SK-N-SH treated with all-trans-retinoic acid at 6 μM for 48 hours (cell line): ENCODE measurements around the gene HELZ.

Experiments used
- ATAC-seq: fragments of 200-7000 bp; cut with Tn5 transposase; 3 replicates; pipeline ENCODE4 v1.9.1; 2020; ENCODE audit warnings: mild to moderate bottlenecking, moderate library complexity
- CSDC2 ChIP-seq: fragments of 250-450 bp; sonication (Bioruptor Pico); IDR thresholded peaks from 2 replicates; pipeline ENCODE4 v1.5.0; 2020; ENCODE audit warnings: mild to moderate bottlenecking, moderate library complexity
- ISL1 ChIP-seq: fragments of 250-450 bp; sonication (Bioruptor Pico); IDR thresholded peaks from 2 replicates; pipeline ENCODE4 v2.1.2; 2022; ENCODE audit warnings: mild to moderate bottlenecking, moderate library complexity
- POU6F1 ChIP-seq: fragments of 250-450 bp; sonication (Bioruptor Pico); IDR thresholded peaks from 2 replicates; pipeline ENCODE4 v1.8.0; 2021; ENCODE audit warnings: low read depth, mild to moderate bottlenecking, moderate library complexity, borderline replicate concordance
- SNAI2 ChIP-seq: fragments of 250-450 bp; sonication (Bioruptor Pico); IDR thresholded peaks from 2 replicates; pipeline ENCODE4 v1.5.0; 2020; ENCODE audit warnings: mild to moderate bottlenecking, moderate library complexity
- TOX ChIP-seq: fragments of 250-450 bp; sonication (Bioruptor Pico); IDR thresholded peaks from 2 replicates; pipeline ENCODE4 v1.8.0; 2021; ENCODE audit warnings: mild to moderate bottlenecking, moderate library complexity, borderline replicate concordance
- ZC3H10 ChIP-seq: fragments of 250-450 bp; sonication (Bioruptor Pico); IDR thresholded peaks from 2 replicates; pipeline ENCODE4 v1.5.1; 2021; ENCODE audit warnings: mild to moderate bottlenecking, moderate library complexity
- ZFP3 ChIP-seq: fragments of 250-450 bp; sonication (Bioruptor Pico); IDR thresholded peaks from 2 replicates; pipeline ENCODE4 v1.5.0; 2020; ENCODE audit warnings: mild to moderate bottlenecking, moderate library complexity
- ZFP30 ChIP-seq: fragments of 450-650 bp; formaldehyde crosslinking; IDR thresholded peaks from 2 replicates; pipeline ENCODE4 v1.5.0; 2022; ENCODE audit warnings: mild to moderate bottlenecking, moderate library complexity
- TF ChIP-seq, protein P1 (sequence below): fragments of 250-450 bp; sonication (Bioruptor Pico); IDR thresholded peaks from 2 replicates; pipeline ENCODE4 v1.5.0; 2020; ENCODE audit warnings: mild to moderate bottlenecking, moderate library complexity
- TF ChIP-seq, protein P2 (sequence below): fragments of 250-450 bp; sonication (Bioruptor Pico); IDR thresholded peaks from 2 replicates; pipeline ENCODE4 v1.5.1; 2021; ENCODE audit warnings: mild to moderate bottlenecking, moderate library complexity

Gene HELZ

GRCh38 chr17:67160791-67161190, 84.2 kb downstream of the HELZ start:
- no peak for TF ChIP-seq POU6F1 (CRISPR knock-in tag)
- TF ChIP-seq, protein P1, sequence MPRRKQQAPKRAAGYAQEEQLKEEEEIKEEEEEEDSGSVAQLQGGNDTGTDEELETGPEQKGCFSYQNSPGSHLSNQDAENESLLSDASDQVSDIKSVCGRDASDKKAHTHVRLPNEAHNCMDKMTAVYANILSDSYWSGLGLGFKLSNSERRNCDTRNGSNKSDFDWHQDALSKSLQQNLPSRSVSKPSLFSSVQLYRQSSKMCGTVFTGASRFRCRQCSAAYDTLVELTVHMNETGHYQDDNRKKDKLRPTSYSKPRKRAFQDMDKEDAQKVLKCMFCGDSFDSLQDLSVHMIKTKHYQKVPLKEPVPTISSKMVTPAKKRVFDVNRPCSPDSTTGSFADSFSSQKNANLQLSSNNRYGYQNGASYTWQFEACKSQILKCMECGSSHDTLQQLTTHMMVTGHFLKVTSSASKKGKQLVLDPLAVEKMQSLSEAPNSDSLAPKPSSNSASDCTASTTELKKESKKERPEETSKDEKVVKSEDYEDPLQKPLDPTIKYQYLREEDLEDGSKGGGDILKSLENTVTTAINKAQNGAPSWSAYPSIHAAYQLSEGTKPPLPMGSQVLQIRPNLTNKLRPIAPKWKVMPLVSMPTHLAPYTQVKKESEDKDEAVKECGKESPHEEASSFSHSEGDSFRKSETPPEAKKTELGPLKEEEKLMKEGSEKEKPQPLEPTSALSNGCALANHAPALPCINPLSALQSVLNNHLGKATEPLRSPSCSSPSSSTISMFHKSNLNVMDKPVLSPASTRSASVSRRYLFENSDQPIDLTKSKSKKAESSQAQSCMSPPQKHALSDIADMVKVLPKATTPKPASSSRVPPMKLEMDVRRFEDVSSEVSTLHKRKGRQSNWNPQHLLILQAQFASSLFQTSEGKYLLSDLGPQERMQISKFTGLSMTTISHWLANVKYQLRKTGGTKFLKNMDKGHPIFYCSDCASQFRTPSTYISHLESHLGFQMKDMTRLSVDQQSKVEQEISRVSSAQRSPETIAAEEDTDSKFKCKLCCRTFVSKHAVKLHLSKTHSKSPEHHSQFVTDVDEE (CRISPR knock-in tag), result no peak
- TF ChIP-seq ZC3H10 (CRISPR knock-in tag), result no peak
- TF ChIP-seq ZFP3 (CRISPR knock-in tag), result no peak
- no peak for ATAC-seq

GRCh38 chr17:67157732-67158639, 87.0 kb downstream of the HELZ start:
- TF ChIP-seq, protein P1 (CRISPR knock-in tag), result 0 out of 2 replicates have a peak, but pooled peaks have one; percentile 13
- TF ChIP-seq TOX (CRISPR knock-in tag) (no peak), POU6F1 (CRISPR knock-in tag) (no peak), ZFP30 (CRISPR knock-in tag) (no peak)
- TF ChIP-seq, protein P2, sequence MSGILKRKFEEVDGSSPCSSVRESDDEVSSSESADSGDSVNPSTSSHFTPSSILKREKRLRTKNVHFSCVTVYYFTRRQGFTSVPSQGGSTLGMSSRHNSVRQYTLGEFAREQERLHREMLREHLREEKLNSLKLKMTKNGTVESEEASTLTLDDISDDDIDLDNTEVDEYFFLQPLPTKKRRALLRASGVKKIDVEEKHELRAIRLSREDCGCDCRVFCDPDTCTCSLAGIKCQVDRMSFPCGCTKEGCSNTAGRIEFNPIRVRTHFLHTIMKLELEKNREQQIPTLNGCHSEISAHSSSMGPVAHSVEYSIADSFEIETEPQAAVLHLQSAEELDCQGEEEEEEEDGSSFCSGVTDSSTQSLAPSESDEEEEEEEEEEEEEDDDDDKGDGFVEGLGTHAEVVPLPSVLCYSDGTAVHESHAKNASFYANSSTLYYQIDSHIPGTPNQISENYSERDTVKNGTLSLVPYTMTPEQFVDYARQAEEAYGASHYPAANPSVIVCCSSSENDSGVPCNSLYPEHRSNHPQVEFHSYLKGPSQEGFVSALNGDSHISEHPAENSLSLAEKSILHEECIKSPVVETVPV (CRISPR knock-in tag), result no peak
- ATAC-seq, result peak; percentile 99

DNA sequence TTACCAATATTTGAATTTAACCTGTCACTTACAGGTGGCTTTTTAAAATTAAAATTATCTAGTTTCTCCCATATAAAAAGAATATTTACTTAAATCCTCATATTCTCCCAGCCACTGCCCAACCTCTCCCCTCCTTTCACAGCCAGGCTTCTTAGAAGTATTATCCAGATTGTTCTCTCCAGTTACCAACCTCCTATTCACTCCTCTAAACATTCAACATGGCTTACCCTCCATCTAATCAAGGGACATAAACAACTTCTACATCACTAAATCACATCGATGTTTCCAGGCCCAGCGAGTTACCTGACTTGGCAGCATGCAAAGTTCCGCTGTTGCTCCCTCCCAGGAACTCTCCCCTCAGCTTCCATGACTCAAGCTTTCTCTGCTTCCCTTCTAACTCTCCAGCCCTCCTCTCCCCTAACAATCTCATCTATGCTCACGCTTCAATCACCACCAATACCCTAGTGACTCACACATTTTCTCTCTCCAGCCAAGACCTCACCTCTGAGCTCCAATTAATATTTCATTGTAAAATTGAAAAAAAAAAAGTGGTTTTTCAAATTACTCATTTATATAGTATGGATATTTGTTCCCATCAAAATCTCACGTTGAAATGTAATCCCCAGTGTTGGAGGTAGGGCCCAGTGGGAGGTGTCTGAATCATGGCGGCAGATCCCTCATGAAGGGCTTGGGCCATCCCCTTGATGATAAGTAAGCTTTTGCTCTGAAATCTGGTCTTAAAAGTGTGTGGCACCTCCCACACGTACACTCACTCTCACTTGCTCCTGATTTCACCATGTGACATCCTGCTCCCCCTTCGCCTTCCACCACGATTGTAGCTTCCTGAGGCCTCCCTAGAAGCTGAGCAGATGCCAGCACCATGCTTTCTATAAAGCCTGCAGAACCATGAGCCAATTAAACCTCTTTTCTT, 88.5 kb downstream of the HELZ start:
- no peak for ATAC-seq
- peak; percentile 94 for TF ChIP-seq ZFP3 (CRISPR knock-in tag)
- TF ChIP-seq SNAI2, result no peak

DNA sequence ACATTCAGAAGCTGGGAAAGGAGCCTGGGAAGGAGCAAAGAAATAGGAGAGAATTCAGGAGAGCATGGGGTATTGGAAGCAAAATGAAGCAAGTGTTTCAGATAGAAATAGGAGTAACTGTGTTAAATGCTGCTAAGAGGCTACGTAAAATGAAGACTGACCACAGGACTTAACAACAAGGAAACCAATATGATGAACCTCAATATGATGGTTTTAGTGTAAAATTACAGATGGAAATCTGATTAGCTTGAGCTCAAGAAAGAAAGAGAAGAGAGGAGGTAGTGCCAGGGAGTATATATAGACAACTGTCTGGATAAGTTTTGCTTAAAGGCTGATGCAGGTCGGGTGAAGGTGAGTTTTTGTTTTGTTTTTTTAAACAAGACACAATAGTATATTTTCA, 92.2 kb downstream of the HELZ start:
- TF ChIP-seq CSDC2 (no peak), ISL1 (CRISPR knock-in tag) (no peak)
- no peak for ATAC-seq

DNA sequence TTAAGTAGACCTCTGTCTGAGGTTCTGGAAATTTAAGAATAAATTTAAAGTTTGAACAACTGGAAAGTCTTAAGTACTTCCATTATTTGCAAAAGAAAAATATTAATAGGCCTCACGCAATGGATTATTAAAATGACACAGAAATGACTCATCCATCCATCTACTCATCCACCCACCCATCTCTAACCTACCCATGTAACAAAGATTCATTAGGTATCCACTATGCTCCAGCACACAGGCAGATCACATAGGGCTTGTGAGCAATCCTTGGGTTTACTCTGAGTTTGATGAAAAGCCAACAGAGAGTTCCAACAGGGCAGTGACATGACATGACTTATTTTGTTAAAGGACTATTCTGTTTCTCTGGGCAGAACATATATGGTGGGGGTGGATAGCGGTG, 93.3 kb downstream of the HELZ start:
- TF ChIP-seq CSDC2 (0 out of 2 replicates have a peak, but pooled peaks have one; percentile 33), POU6F1 (CRISPR knock-in tag) (no peak)
- peak; percentile 95 for ATAC-seq
